Measurements from ENCODE around the gene MAGI3. TPM values are rescaled to one million over a fixed set of nuclear protein-coding genes. Genes with fewer than 3 reads are reported as not detected.

Gene MAGI3
- total and polyA plus RNA-seq, 2 of the 13 experiments (the other 11 are each of a cell fraction or from before 2014, with no cell fraction given): 4.0 to 11.8 TPM

DNA sequence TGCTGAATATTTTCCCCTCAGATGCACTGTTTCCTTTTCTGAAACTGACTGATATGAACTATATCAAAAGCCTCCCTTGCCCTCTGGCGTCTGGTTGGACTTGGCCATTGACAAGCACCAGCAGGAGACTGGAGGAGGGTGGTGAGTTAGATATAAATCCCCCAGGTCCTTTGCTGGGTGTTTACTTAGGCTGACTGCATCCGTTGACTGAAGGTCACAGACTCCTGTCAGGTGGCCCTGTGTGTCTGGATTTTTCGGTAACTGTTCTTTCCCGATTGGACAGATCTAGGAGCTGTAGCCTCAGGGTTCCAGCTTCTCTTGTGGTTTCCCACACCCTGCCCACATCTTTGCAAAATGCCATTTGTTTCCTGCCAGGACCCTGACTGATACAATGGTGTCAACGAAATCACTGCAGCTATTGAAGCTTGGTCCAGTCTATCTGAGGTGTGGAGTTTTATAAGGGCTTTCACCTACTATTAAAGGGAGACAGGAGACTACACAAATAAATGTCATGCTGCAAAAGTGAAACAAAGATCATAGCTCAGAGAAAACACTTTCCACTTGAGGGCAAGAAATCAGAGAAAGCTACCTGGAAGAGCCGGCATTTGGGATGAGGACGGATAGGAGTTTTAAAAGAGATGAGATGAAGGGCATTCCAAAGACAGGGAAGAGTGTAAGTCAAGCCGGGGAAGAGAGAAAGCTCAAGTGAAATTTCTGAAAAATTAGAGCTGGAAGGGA is 1.5 kb upstream of the MAGI3 start (continued):
- TF ChIP-seq HIC2 (CRISPR knock-in tag; IDR thresholded peaks at IDR 0.05; ENCODE audit: low read depth): no peak
- peak; percentile 64 for TF ChIP-seq ASH2L (IDR thresholded peaks at IDR 0.05; ENCODE audit: insufficient read length, low read depth, low read length)
- TF ChIP-seq SIX4 (CRISPR knock-in tag; IDR thresholded peaks at IDR 0.05): no peak
- TF ChIP-seq ISL2 (CRISPR knock-in tag; IDR thresholded peaks at IDR 0.05): no peak
- TF ChIP-seq EZH2 (conservative IDR thresholded peaks at IDR 0.05; ENCODE audit: low read depth, low read length): no peak
- TF ChIP-seq SOX6 (IDR thresholded peaks at IDR 0.05): no peak
- peak; percentile 57 for TF ChIP-seq SOX6 (CRISPR knock-in tag; IDR thresholded peaks at IDR 0.05)
- TF ChIP-seq SSRP1 (CRISPR knock-in tag; IDR thresholded peaks at IDR 0.05): no peak
- no peak for TF ChIP-seq NCOA5 (CRISPR knock-in tag; IDR thresholded peaks at IDR 0.05)
- no peak for TF ChIP-seq ZBTB7A (CRISPR knock-in tag; IDR thresholded peaks at IDR 0.05)
- no peak for TF ChIP-seq ZFY (CRISPR knock-in tag; IDR thresholded peaks at IDR 0.05)
- TF ChIP-seq ZNF766 (CRISPR knock-in tag; IDR thresholded peaks at IDR 0.05; ENCODE audit: borderline replicate concordance): no peak
- no peak for TF ChIP-seq ELF1 (CRISPR knock-in tag; IDR thresholded peaks at IDR 0.05)
- TF ChIP-seq, protein P1, sequence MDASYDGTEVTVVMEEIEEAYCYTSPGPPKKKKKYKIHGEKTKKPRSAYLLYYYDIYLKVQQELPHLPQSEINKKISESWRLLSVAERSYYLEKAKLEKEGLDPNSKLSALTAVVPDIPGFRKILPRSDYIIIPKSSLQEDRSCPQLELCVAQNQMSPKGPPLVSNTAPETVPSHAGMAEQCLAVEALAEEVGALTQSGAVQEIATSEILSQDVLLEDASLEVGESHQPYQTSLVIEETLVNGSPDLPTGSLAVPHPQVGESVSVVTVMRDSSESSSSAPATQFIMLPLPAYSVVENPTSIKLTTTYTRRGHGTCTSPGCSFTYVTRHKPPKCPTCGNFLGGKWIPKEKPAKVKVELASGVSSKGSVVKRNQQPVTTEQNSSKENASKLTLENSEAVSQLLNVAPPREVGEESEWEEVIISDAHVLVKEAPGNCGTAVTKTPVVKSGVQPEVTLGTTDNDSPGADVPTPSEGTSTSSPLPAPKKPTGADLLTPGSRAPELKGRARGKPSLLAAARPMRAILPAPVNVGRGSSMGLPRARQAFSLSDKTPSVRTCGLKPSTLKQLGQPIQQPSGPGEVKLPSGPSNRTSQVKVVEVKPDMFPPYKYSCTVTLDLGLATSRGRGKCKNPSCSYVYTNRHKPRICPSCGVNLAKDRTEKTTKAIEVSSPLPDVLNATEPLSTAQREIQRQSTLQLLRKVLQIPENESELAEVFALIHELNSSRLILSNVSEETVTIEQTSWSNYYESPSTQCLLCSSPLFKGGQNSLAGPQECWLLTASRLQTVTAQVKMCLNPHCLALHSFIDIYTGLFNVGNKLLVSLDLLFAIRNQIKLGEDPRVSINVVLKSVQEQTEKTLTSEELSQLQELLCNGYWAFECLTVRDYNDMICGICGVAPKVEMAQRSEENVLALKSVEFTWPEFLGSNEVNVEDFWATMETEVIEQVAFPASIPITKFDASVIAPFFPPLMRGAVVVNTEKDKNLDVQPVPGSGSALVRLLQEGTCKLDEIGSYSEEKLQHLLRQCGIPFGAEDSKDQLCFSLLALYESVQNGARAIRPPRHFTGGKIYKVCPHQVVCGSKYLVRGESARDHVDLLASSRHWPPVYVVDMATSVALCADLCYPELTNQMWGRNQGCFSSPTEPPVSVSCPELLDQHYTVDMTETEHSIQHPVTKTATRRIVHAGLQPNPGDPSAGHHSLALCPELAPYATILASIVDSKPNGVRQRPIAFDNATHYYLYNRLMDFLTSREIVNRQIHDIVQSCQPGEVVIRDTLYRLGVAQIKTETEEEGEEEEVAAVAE (CRISPR knock-in tag; IDR thresholded peaks at IDR 0.05; ENCODE audit: borderline replicate concordance): no peak
- no peak for TF ChIP-seq ZNF143 (CRISPR knock-in tag; IDR thresholded peaks at IDR 0.05)
- no peak for TF ChIP-seq TOE1 (CRISPR knock-in tag; IDR thresholded peaks at IDR 0.05)
- peak; percentile 4; the same call in 1 of the 2 replicates for TF ChIP-seq ZNF709 (CRISPR knock-in tag; IDR thresholded peaks at IDR 0.05)
- no peak for TF ChIP-seq ZNF446 (CRISPR knock-in tag; IDR thresholded peaks at IDR 0.05)
- TF ChIP-seq MAFG (CRISPR knock-in tag; IDR thresholded peaks at IDR 0.05): no peak
- TF ChIP-seq CENPT (CRISPR knock-in tag; IDR thresholded peaks at IDR 0.05; ENCODE audit: low read depth): no peak
- peak; percentile 52; the same call in 1 of the 2 replicates for TF ChIP-seq HDAC2 (CRISPR knock-in tag; IDR thresholded peaks at IDR 0.05)
- TF ChIP-seq ZNF234 (CRISPR knock-in tag; conservative IDR thresholded peaks at IDR 0.05): no peak
- no peak for TF ChIP-seq NR2F2 (IDR thresholded peaks at IDR 0.05; ENCODE audit: borderline replicate concordance, low read depth)
- TF ChIP-seq ZNF883 (CRISPR knock-in tag; IDR thresholded peaks at IDR 0.05; ENCODE audit: not compliant biosample characterization): no peak
- TF ChIP-seq TCF7 (IDR thresholded peaks at IDR 0.05; ENCODE audit: low read depth): no peak
- TF ChIP-seq ZNF569 (CRISPR knock-in tag; IDR thresholded peaks at IDR 0.05; ENCODE audit: borderline replicate concordance): no peak
- TF ChIP-seq ZNF335 (CRISPR knock-in tag; IDR thresholded peaks at IDR 0.05): no peak
